Upper lobe of left lung (tissue), 4 donors: ENCODE data around the gene NAMPT.

Experiments
- CTCF ChIP-seq, 6 experiments: fragments of 450-650 bp in 4 of 6; fragments of 200-600 bp in 2 of 6; sonication (generic) in 2 of 6; IDR thresholded peaks; one replicate each; pipeline ENCODE4 v1.5.1; 2016 to 2019; ENCODE audit warnings: antibody characterized with exemption in 6 of 6
- EP300 ChIP-seq, 4 donors: sonication (generic); formaldehyde crosslinking; IDR thresholded peaks; one replicate each; pipeline ENCODE4 v1.5.1; 2017; ENCODE audit warnings: antibody characterized with exemption in 4 of 4, control low read depth in 2 of 4

DNA sequence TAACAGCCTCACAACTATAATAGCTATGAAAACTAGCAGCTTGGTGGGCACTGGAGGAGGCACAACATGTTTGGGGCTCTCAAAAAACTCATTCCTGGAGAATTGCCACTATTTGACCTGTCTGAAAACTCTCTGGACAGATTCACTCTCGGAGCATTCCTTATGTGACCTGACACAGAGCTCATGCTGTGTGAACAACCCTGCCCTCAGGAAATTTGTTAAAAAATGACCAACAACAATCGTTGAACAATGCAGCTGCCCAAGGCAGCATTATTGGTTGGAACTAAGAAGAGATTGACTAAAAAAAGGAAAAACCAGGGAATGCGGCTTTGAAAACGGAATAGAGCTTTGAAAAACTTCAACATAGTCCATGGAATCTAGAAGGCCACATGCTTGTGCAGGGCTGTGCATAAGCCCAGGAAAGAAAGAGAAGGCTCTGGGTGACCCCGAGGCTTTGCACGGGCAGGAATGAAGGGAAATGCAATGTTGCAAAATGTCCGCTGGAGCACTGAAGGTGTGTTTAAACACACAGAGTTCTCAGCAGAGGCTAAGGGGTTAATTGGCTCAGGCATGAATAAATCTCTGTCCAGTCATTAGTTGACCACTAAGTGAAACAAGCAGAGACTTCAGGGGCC lies 52.8 kb downstream of the NAMPT start:
- no peak for TF ChIP-seq CTCF (IDR thresholded peaks at IDR 0.05)
- no peak for TF ChIP-seq EP300 (IDR thresholded peaks at IDR 0.05)
